IMR-90 (cell line): ENCODE results near the gene HIVEP3. TPM values are rescaled to one million over a fixed set of nuclear protein-coding genes. Genes with fewer than 3 reads are reported as not detected.

Experiments used
- ATAC-seq: fragments of 200-7000 bp; cut with Tn5 transposase; 2 replicates; pipeline ENCODE4 v1.9.1; 2020; ENCODE audit warnings: low read depth, mild to moderate bottlenecking, moderate library complexity
- BruUV-seq: library from RNA; stranded (reverse); fragments of 400-500 nt; replicated peaks from 2 replicates; lab custom pipeline; 2021; lab: Mats Ljungman, UMichigan
- CTCF ChIA-PET: fragments of 300-600 bp; formaldehyde crosslinking; extraction: SDS; loops from one replicate; lab custom pipeline; 2021; ENCODE audit warnings: antibody characterized with exemption; lab: Yijun Ruan, JAX
- POLR2A ChIA-PET: fragments of 300-600 bp; sonication (Branson Sonifier 250); formaldehyde crosslinking; loops from one replicate; lab custom pipeline; 2022; ENCODE audit warnings: antibody characterized with exemption; ENCODE audit not compliant: unreplicated experiment; lab: Charles Lee
- DNase-seq: peaks from one replicate; pipeline ENCODE4 v3.0.0; 2013
- H2AFZ ChIP-seq: replicated peaks from 2 replicates; pipeline ENCODE3; 2013; ENCODE audit warnings: low read length, mild to moderate bottlenecking; ENCODE audit not compliant: poor library complexity
- H2AK5ac ChIP-seq: 2 replicates; pipeline ENCODE4 v1.6.1; 2013; ENCODE audit warnings: low read depth, low read length, inconsistent platforms
- H2AK9ac ChIP-seq: replicated peaks from 2 replicates; pipeline ENCODE3; 2013; ENCODE audit warnings: mild to moderate bottlenecking, low read depth, low read length, moderate library complexity; ENCODE audit not compliant: poor library complexity
- H2BK120ac ChIP-seq: 2 replicates; pipeline ENCODE4 v1.6.1; 2013; ENCODE audit warnings: low read depth, low read length, inconsistent platforms
- H2BK15ac ChIP-seq: 3 replicates; pipeline ENCODE4 v1.6.1; 2013; ENCODE audit warnings: low read depth, low read length, inconsistent platforms
- H2BK20ac ChIP-seq: 2 replicates; pipeline ENCODE4 v1.6.1; 2013; ENCODE audit warnings: low read depth, mild to moderate bottlenecking, inconsistent platforms, low read length, moderate library complexity
- H2BK5ac ChIP-seq: 2 replicates; pipeline ENCODE4 v1.6.1; 2013; ENCODE audit warnings: mild to moderate bottlenecking, low read depth, low read length, inconsistent platforms; ENCODE audit not compliant: poor library complexity, severe bottlenecking
- H3K14ac ChIP-seq: replicated peaks from 2 replicates; pipeline ENCODE4 v1.6.1; 2013; ENCODE audit warnings: low read depth, low read length, inconsistent platforms
- H3K18ac ChIP-seq: 2 replicates; pipeline ENCODE4 v1.6.1; 2013; ENCODE audit warnings: low read depth, low read length, control low read depth
- H3K23ac ChIP-seq: 2 replicates; pipeline ENCODE4 v1.6.1; 2013; ENCODE audit warnings: low read depth, low read length, inconsistent platforms
- H3K27ac ChIP-seq: 2 replicates; pipeline ENCODE4 v1.5.1; 2013; ENCODE audit warnings: mild to moderate bottlenecking, control low read depth, low read length; ENCODE audit not compliant: insufficient read depth
- H3K27me3 ChIP-seq: 2 replicates; pipeline ENCODE4 v1.6.1; 2013; ENCODE audit warnings: low read length; ENCODE audit not compliant: control insufficient read depth, insufficient read depth
- H3K36me3 ChIP-seq: 2 replicates; pipeline ENCODE4 v1.6.1; 2013; ENCODE audit warnings: low read length, mixed read lengths; ENCODE audit not compliant: control insufficient read depth, insufficient read depth
- H3K4ac ChIP-seq: 2 replicates; pipeline ENCODE4 v1.6.1; 2013; ENCODE audit warnings: low read depth, low read length, inconsistent platforms
- H3K4me1 ChIP-seq: 2 replicates; pipeline ENCODE4 v1.6.1; 2013; ENCODE audit warnings: low read length, mixed read lengths; ENCODE audit not compliant: control insufficient read depth, insufficient read depth
- H3K4me2 ChIP-seq: 2 replicates; pipeline ENCODE4 v1.6.1; 2013; ENCODE audit warnings: low read depth, mild to moderate bottlenecking, control low read depth, low read length, moderate library complexity
- H3K4me3 ChIP-seq: 2 replicates; pipeline ENCODE4 v1.5.1; 2013; ENCODE audit warnings: low read depth, mild to moderate bottlenecking, control low read depth, low read length, moderate library complexity; ENCODE audit not compliant: insufficient read depth
- H3K56ac ChIP-seq: 2 replicates; pipeline ENCODE4 v1.6.1; 2013; ENCODE audit warnings: low read length, inconsistent platforms; ENCODE audit not compliant: insufficient read depth; ENCODE audit errors: extremely low read depth
- H3K79me1 ChIP-seq, 2 experiments: 2 replicates each; pipeline ENCODE4 v1.6.1; 2013; ENCODE audit warnings: low read length in 2 of 2, inconsistent platforms in 1 of 2, low read depth in 1 of 2
- H3K9ac ChIP-seq: 2 replicates; pipeline ENCODE4 v1.6.1; 2013; ENCODE audit warnings: low read depth, low read length, control low read depth
- H3K9me1 ChIP-seq: 2 replicates; pipeline ENCODE4 v1.6.1; 2013; ENCODE audit warnings: low read length, inconsistent platforms; ENCODE audit not compliant: insufficient read depth
- H3K9me3 ChIP-seq: 2 replicates; pipeline ENCODE4 v1.6.1; 2013; ENCODE audit warnings: low read length; ENCODE audit not compliant: control insufficient read depth, insufficient read depth
- H4K20me1 ChIP-seq: 2 replicates; pipeline ENCODE4 v1.6.1; 2013; ENCODE audit warnings: low read length, inconsistent platforms; ENCODE audit not compliant: insufficient read depth
- H4K5ac ChIP-seq: 2 replicates; pipeline ENCODE4 v1.6.1; 2013; ENCODE audit warnings: mild to moderate bottlenecking, low read depth, low read length, control low read depth
- H4K8ac ChIP-seq, 2 experiments: 2 replicates each; pipeline ENCODE4 v1.6.1; 2013; ENCODE audit warnings: low read depth in 2 of 2, low read length in 2 of 2, control low read depth in 1 of 2, inconsistent platforms in 1 of 2
- H4K91ac ChIP-seq: 2 replicates; pipeline ENCODE4 v1.6.1; 2013; ENCODE audit warnings: low read depth, low read length, inconsistent platforms; ENCODE audit not compliant: insufficient read depth
- CTCF ChIP-seq: conservative IDR thresholded peaks from 2 replicates; pipeline ENCODE4 v1.5.1; 2012; ENCODE audit warnings: mild to moderate bottlenecking, low read depth, low read length, improper control_type of control experiment
- FOS ChIP-seq: fragments of 150-350 bp; IDR thresholded peaks from 2 replicates; pipeline ENCODE4 v1.6.1; 2016; ENCODE audit warnings: low read depth, low read length
- MAFK ChIP-seq: IDR thresholded peaks from 2 replicates; pipeline ENCODE4 v1.6.1; 2012; ENCODE audit warnings: low read depth, low read length, improper control_type of control experiment
- MAZ ChIP-seq: IDR thresholded peaks from 2 replicates; pipeline ENCODE4 v1.6.1; 2012; ENCODE audit warnings: low read depth, mild to moderate bottlenecking, low read length, improper control_type of control experiment, moderate library complexity, borderline replicate concordance
- MXI1 ChIP-seq: IDR thresholded peaks from 2 replicates; pipeline ENCODE4 v1.6.1; 2012; ENCODE audit warnings: low read depth, mild to moderate bottlenecking, low read length, moderate library complexity, borderline replicate concordance
- NFE2L2 ChIP-seq: fragments of 150-350 bp; IDR thresholded peaks from 2 replicates; pipeline ENCODE4 v1.6.1; 2016; ENCODE audit warnings: low read depth, mild to moderate bottlenecking, low read length
- RCOR1 ChIP-seq: IDR thresholded peaks from 2 replicates; pipeline ENCODE4 v1.6.1; 2012; ENCODE audit warnings: mild to moderate bottlenecking, low read length, improper control_type of control experiment; ENCODE audit not compliant: insufficient replicate concordance
- WGBS, 2 experiments: methylation state at CpG; one replicate each; pipeline versions ENCODE4 v1.1.5 to v1.1.7; 2013; ENCODE audit warnings: missing lambda C conversion rate in 2 of 2; ENCODE audit not compliant: insufficient read length in 1 of 2; ENCODE audit errors: extremely low coverage in 2 of 2; 5-methylcytosine and 5-hydroxymethylcytosine counted together
- dilution Hi-C: fragments of 300-500 bp; cut with HindIII; formaldehyde crosslinking; loops from one replicate; pipeline ENCODE4 v1.14.3; 2018; ENCODE audit warnings: low sequenced_read_pairs; ENCODE audit not compliant: unreplicated experiment
- in situ Hi-C: fragments of 300-500 bp; cut with MboI; formaldehyde crosslinking; loops from 3 replicates; pipeline ENCODE4 v1.14.3; 2019; ENCODE audit warnings: low sequenced_read_pairs, inconsistent platforms, mixed read lengths
- intact Hi-C: fragments of 100-400 bp; cut with micrococcal nuclease; formaldehyde crosslinking; loops from 2 replicates; pipeline ENCODE4 v1.10.0; 2022
- polyA plus RNA-seq, 3 experiments: library from polyadenylated mRNA; depleted of rRNA; stranded (reverse); fragments of >200 nt; gene quantifications; 2 replicates each; pipeline ENCODE4 v1.2.3, GENCODE V29; 2012; ENCODE audit warnings: low replicate concordance in 1 of 3
- total RNA-seq: library from RNA; depleted of rRNA; stranded (reverse); fragments of >200 nt; gene quantifications from 2 replicates; pipeline ENCODE4 v1.2.3, GENCODE V29; 2012
- TF ChIP-seq, protein P1 (sequence below): fragments of 150-350 bp; IDR thresholded peaks from 2 replicates; pipeline ENCODE4 v1.6.1; 2016; ENCODE audit warnings: low read depth, mild to moderate bottlenecking, low read length, moderate library complexity, borderline replicate concordance

HIVEP3 gene
- total and polyA plus RNA-seq, 2 of the 4 experiments (the other 2 are of a cell fraction): 1.4 to 4.0 TPM

- H3K4me3 ChIP-seq: no peak overlapping the region
- peak overlapping the region; percentile 60; the same call in 1 of the 2 replicates for H3K14ac ChIP-seq
- H3K4ac ChIP-seq: no peak overlapping the region
- no TSS peak for BruUV-seq
- H2BK15ac ChIP-seq: no peak overlapping the region
- H3K4me1 ChIP-seq: peaks cover 7% of the 10 kb centered on the region
- H2BK120ac ChIP-seq: no peak overlapping the region
- H3K18ac ChIP-seq: no peak overlapping the region
- no peak overlapping the region for H4K8ac ChIP-seq
- no peak overlapping the region for H2AK5ac ChIP-seq
- H4K20me1 ChIP-seq: no peaks in the 10 kb centered on the region
- H3K36me3 ChIP-seq: no peaks in the 10 kb centered on the region
- H4K91ac ChIP-seq: no peak overlapping the region
- H2BK5ac ChIP-seq: no peak overlapping the region
- no peak overlapping the region for H3K23ac ChIP-seq
- no peaks in the 10 kb centered on the region for H3K9me3 ChIP-seq
- no peak overlapping the region for H4K5ac ChIP-seq
- no peak overlapping the region for H2BK20ac ChIP-seq
- H3K9ac ChIP-seq: no peak overlapping the region
- H2AK9ac ChIP-seq: no peak overlapping the region
- ChIA-PET CTCF (interaction anchor here (0.8 to 1.0 kb wide), 2 partner anchors 14 to 18 kb away, joined by 3 read pairs; no protein-coding TSS in a partner anchor), POLR2A (no interaction called here)
- no CpG with 5 or more reads among the region's 2 CpGs for WGBS, 2 experiments
- dilution Hi-C loops: no loop called here
- H3K4me2 ChIP-seq: 0 out of 2 replicates have a peak overlapping the region, but pooled peaks have one; percentile 2
- in situ Hi-C loops: no loop called here
- no peak overlapping the region for H2AFZ ChIP-seq
- peak; percentile 64 for ATAC-seq
- intact Hi-C loops: no loop called here
- no peaks in the 10 kb centered on the region; the same call in 1 of the 2 replicates for H3K27me3 ChIP-seq
- no peak overlapping the region for H3K27ac ChIP-seq
- 0 out of 2 replicates have a peak, but pooled peaks cover 6% of the 10 kb centered on the region for H3K9me1 ChIP-seq
- H3K56ac ChIP-seq: no peak overlapping the region
- TF ChIP-seq RCOR1: no peak
- no peak for TF ChIP-seq MAFK
- TF ChIP-seq CTCF: no peak
- no peak for TF ChIP-seq MXI1
- TF ChIP-seq MAZ: no peak
- no peak for TF ChIP-seq NFE2L2
- TF ChIP-seq, protein P1, sequence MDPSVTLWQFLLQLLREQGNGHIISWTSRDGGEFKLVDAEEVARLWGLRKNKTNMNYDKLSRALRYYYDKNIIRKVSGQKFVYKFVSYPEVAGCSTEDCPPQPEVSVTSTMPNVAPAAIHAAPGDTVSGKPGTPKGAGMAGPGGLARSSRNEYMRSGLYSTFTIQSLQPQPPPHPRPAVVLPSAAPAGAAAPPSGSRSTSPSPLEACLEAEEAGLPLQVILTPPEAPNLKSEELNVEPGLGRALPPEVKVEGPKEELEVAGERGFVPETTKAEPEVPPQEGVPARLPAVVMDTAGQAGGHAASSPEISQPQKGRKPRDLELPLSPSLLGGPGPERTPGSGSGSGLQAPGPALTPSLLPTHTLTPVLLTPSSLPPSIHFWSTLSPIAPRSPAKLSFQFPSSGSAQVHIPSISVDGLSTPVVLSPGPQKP: no peak
- TF ChIP-seq FOS: no peak
- DNase-seq: peak; percentile 54
- H3K79me1 ChIP-seq: no peaks in the 10 kb centered on the region
Measured at GRCh38 chr1:41724248-41724647, 194.5 kb downstream of the HIVEP3 start.
